Astrocyte (in vitro differentiated cells and primary cell): ENCODE measurements around the gene DEFB131B.
"Not testable (repeated sequence)": the region's sequence is repeated elsewhere in the genome, so short reads cannot be mapped to it uniquely, and the experiment has no call there.

Experiments
- CTCF ChIP-seq: IDR thresholded peaks from 2 replicates; pipeline ENCODE4 v1.5.1; 2011; ENCODE audit warnings: low read depth, mild to moderate bottlenecking, inconsistent platforms, low read length, moderate library complexity; ENCODE audit not compliant: insufficient read depth
- EZH2 ChIP-seq: IDR thresholded peaks from 2 replicates; pipeline ENCODE4 v1.6.1; 2012; ENCODE audit warnings: mild to moderate bottlenecking, low read length, inconsistent platforms; ENCODE audit not compliant: insufficient read depth

DNA sequence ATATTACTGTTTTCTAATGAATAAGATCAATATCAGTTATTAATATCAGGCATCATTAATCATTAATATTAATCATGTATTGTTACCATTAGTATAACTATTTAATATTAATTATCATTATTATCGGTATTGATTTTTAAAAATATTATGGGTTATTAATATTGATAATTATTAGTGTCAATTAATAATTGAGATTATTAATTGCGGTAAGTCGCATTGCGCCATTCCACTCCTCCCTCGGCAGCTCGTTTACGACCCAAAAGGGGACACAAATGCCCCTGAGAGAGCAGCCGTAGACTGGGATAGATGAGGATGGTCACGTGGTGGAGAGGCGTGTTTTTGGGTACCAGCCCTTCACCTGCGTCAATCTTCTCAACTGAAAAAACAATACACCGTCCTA lies 7.6 kb downstream of the DEFB131B start:
- TF ChIP-seq CTCF, EZH2: not testable (repeated sequence)
